GM12878 (cell line): ENCODE data around the gene SPDYE3. TPM values are rescaled to one million over a fixed set of nuclear protein-coding genes. Genes with fewer than 3 reads are reported as not detected.
"Not testable (repeated sequence)": the region's sequence is repeated elsewhere in the genome, so short reads cannot be mapped to it uniquely, and the experiment has no call there.

Experiments
- ATAC-seq: fragments of 200-7000 bp; cut with Tn5 transposase; 3 replicates; pipeline ENCODE4 v1.9.1; 2020; ENCODE audit warnings: mild to moderate bottlenecking, moderate library complexity
- BruUV-seq: library from RNA; stranded (reverse); fragments of 400-500 nt; replicated peaks from 2 replicates; lab custom pipeline; 2021; lab: Mats Ljungman, UMichigan
- CTCF ChIA-PET: fragments of 300-600 bp; sonication (Branson Sonifier 250); formaldehyde crosslinking; extraction: SDS; loops from one replicate; lab custom pipeline; 2021; ENCODE audit warnings: inconsistent platforms; lab: Yijun Ruan, JAX
- POLR2A ChIA-PET: fragments of 350-600 bp; formaldehyde crosslinking; extraction: SDS; loops from one replicate; lab custom pipeline; 2021; ENCODE audit warnings: inconsistent platforms; lab: Charles Lee
- RAD21 ChIA-PET: fragments of 300-600 bp; sonication (Branson Sonifier 250); formaldehyde crosslinking; loops from one replicate; lab custom pipeline; 2023; ENCODE audit warnings: antibody characterized with exemption; ENCODE audit not compliant: unreplicated experiment; lab: Charles Lee
- SMC1A ChIA-PET: fragments of 300-600 bp; sonication (Branson Sonifier 250); formaldehyde crosslinking; loops from one replicate; lab custom pipeline; 2023; ENCODE audit not compliant: unreplicated experiment, uncharacterized antibody; lab: Charles Lee
- DNase-seq: peaks from one replicate; pipeline ENCODE4 v3.0.0-alpha.2; 2011; ENCODE audit warnings: low read depth, low spot score
- FAIRE-seq: peaks from 3 replicates; lab custom pipeline; 2011; peaks lifted over from hg19 to GRCh38; lab: Jason Lieb, UNC
- H2AFZ ChIP-seq: 2 replicates; pipeline ENCODE4 v1.6.0; 2011; ENCODE audit warnings: low read depth, low read length, control low read depth; ENCODE audit not compliant: control insufficient read depth
- H3K27ac ChIP-seq: 2 replicates; pipeline ENCODE4 v1.5.1; 2011; ENCODE audit warnings: control low read depth; ENCODE audit not compliant: control insufficient read depth, insufficient read depth
- H3K27me3 ChIP-seq, 2 experiments: replicated peaks in 1 of 2; 2 replicates each; pipeline versions ENCODE4 v1.6.0 to v1.6.1; 2011; ENCODE audit warnings: low read length in 1 of 2; ENCODE audit not compliant: control insufficient read depth in 2 of 2, insufficient read depth in 2 of 2
- H3K36me3 ChIP-seq, 2 experiments: 2 replicates each; pipeline ENCODE4 v1.5.1; 2011; ENCODE audit warnings: low read length in 1 of 2; ENCODE audit not compliant: control insufficient read depth in 2 of 2, insufficient read depth in 2 of 2
- H3K4me1 ChIP-seq: 2 replicates; pipeline ENCODE4 v1.6.1; 2011; ENCODE audit warnings: mild to moderate bottlenecking, low read length, moderate library complexity, mixed read lengths; ENCODE audit not compliant: control insufficient read depth, insufficient read depth
- H3K4me2 ChIP-seq: 2 replicates; pipeline ENCODE4 v1.6.0; 2011; ENCODE audit warnings: control low read depth; ENCODE audit not compliant: control insufficient read depth, insufficient read depth
- H3K4me3 ChIP-seq: fragments of 200-600 bp; sonication (generic); 2 replicates; pipeline ENCODE4 v1.5.1; 2016
- H3K79me2 ChIP-seq: 2 replicates; pipeline ENCODE4 v1.6.0; 2011; ENCODE audit warnings: low read length; ENCODE audit not compliant: control insufficient read depth, insufficient read depth
- H3K9ac ChIP-seq: 2 replicates; pipeline ENCODE4 v1.8.0; 2011; ENCODE audit warnings: low read length, control low read depth, mixed read lengths; ENCODE audit not compliant: control insufficient read depth, insufficient read depth
- H3K9me3 ChIP-seq: replicated peaks from 3 replicates; pipeline ENCODE4 v1.5.1; 2011; ENCODE audit warnings: mild to moderate bottlenecking, low read length; ENCODE audit not compliant: control insufficient read depth, insufficient read depth
- H4K20me1 ChIP-seq: 2 replicates; pipeline ENCODE4 v1.6.0; 2011; ENCODE audit not compliant: control insufficient read depth, insufficient read depth
- ATF2 ChIP-seq: IDR thresholded peaks from 2 replicates; pipeline ENCODE4 v1.6.1; 2012; ENCODE audit warnings: low read length, inconsistent platforms
- ATF7 ChIP-seq: fragments of 450-650 bp; IDR thresholded peaks from 2 replicates; pipeline ENCODE4 v1.6.1; 2016; ENCODE audit warnings: low read depth, mild to moderate bottlenecking
- EED ChIP-seq: sonication (generic); IDR thresholded peaks from 2 replicates; pipeline ENCODE4 v1.6.1; 2016; ENCODE audit warnings: antibody characterized with exemption, low read depth
- JUNB ChIP-seq: IDR thresholded peaks from 2 replicates; pipeline ENCODE4 v1.6.1; 2016; ENCODE audit warnings: antibody characterized with exemption, mild to moderate bottlenecking
- MEF2B ChIP-seq: fragments of 450-650 bp; IDR thresholded peaks from 2 replicates; pipeline ENCODE4 v1.6.1; 2018; ENCODE audit warnings: mild to moderate bottlenecking, moderate library complexity; ENCODE audit not compliant: partially characterized antibody, poor library complexity, severe bottlenecking
- RUNX3 ChIP-seq: IDR thresholded peaks from 2 replicates; pipeline ENCODE4 v1.6.1; 2012; ENCODE audit warnings: low read length, inconsistent platforms
- WGBS: methylation state at CpG from one replicate; pipeline ENCODE4 v1.1.6; 2016; ENCODE audit warnings: low lambda C conversion rate; ENCODE audit not compliant: insufficient replicate concordance, insufficient coverage; ENCODE audit errors: missing lambda C conversion rate; 5-methylcytosine and 5-hydroxymethylcytosine counted together
- in situ Hi-C: fragments of 300-500 bp; cut with MboI; formaldehyde crosslinking; loops from 9 replicates; pipeline ENCODE4 v1.14.3; 2018; ENCODE audit warnings: mixed read lengths
- intact Hi-C: fragments of 100-400 bp; cut with micrococcal nuclease; formaldehyde crosslinking; loops from one replicate; pipeline ENCODE4 v1.14.2; 2022; ENCODE audit not compliant: unreplicated experiment
- polyA plus RNA-seq, 11 experiments: library from polyadenylated mRNA; depleted of rRNA in 4 of 11; unstranded in 6 of 11; stranded (reverse) in 5 of 11; fragments of >200 nt; fragmentation: Nextera tagmentation in 4 of 11; fragmentation: Illumina TruSeq in 1 of 11; extraction: Ambion mirVana in 4 of 11; extraction: Trizol in 1 of 11; gene quantifications; 1 replicate in 1 of 11; 2 replicates in 10 of 11; pipeline versions ENCODE4 v1.2.1 to v1.2.3, GENCODE V29; 2011 to 2016; ENCODE audit warnings: inconsistent platforms in 2 of 11, missing spikeins in 2 of 11, low read depth in 1 of 11
- total RNA-seq, 4 experiments: library from RNA; depleted of rRNA in 3 of 4; stranded (reverse); fragments of >200 nt in 3 of 4; fragmentation: Illumina TruSeq in 1 of 4; extraction: Trizol in 1 of 4; gene quantifications; 2 replicates each; pipeline versions ENCODE4 v1.2.1 to v1.2.3, GENCODE V29; 2013 to 2021

SPDYE3 gene
- total and polyA plus RNA-seq, 10 of the 15 experiments (the other 5 are each of a cell fraction or from before 2014, with no cell fraction given): 0.03 to 9.4 (median 1.4) TPM; not detected in 4

GRCh38 chr7:100292162-100292561 is 15.3 kb upstream of the SPDYE3 start:
- H3K4me1 ChIP-seq, H3K27me3 ChIP-seq, BruUV-seq, FAIRE-seq, H2AFZ ChIP-seq, H3K9ac ChIP-seq, intact Hi-C loops: not testable (repeated sequence)
- ChIA-PET CTCF (interaction anchor here (0.7 to 1.1 kb wide), 3 partner anchors 85 to 1955 kb away, joined by 3 to 4 read pairs (median 3); no protein-coding TSS in a partner anchor), POLR2A (interaction anchor here (0.6 kb wide), 2 partner anchors 8 to 127 kb away, joined by 3 to 5 read pairs; no protein-coding TSS in a partner anchor)
- peak overlapping the region; percentile 33 for H3K27ac ChIP-seq
- peak; percentile 89 for ATAC-seq
- TF ChIP-seq MEF2B (peak; percentile 20), RUNX3 (peak; percentile 71), EED (0 out of 2 replicates have a peak, but pooled peaks have one; percentile 30), JUNB (0 out of 2 replicates have a peak, but pooled peaks have one; percentile 38), ATF2 (peak; percentile 33; the same call in 1 of the 2 replicates), ATF7 (peak; percentile 77)
- TF ChIP-seq, all 136 proteins: peak for 6; not testable (repeated sequence) for 130
- SMC1A ChIA-PET, DNase-seq, in situ Hi-C loops, RAD21 ChIA-PET, H3K4me3 ChIP-seq, H4K20me1 ChIP-seq, H3K36me3 ChIP-seq, H3K79me2 ChIP-seq, H3K9me3 ChIP-seq: not testable (repeated sequence)
- 100% methylated on average over 1 of the region's 1 CpG for WGBS
- 0 out of 2 replicates have a peak overlapping the region, but pooled peaks have one; percentile 17 for H3K4me2 ChIP-seq

GRCh38 chr7:100295269-100295668 is 12.2 kb upstream of the SPDYE3 start:
- in situ Hi-C loops, intact Hi-C loops, H3K79me2 ChIP-seq, H3K27me3 ChIP-seq, H3K9ac ChIP-seq, ATAC-seq, BruUV-seq, SMC1A ChIA-PET, H2AFZ ChIP-seq, CTCF ChIA-PET, H3K4me3 ChIP-seq, DNase-seq, H4K20me1 ChIP-seq, H3K36me3 ChIP-seq, H3K4me2 ChIP-seq, H3K27ac ChIP-seq, RAD21 ChIA-PET, FAIRE-seq, H3K4me1 ChIP-seq, H3K9me3 ChIP-seq: not testable (repeated sequence)
- WGBS: 86% methylated on average over 9 of the region's 9 CpGs
- POLR2A ChIA-PET: interaction anchor here (0.7 kb wide), 1 partner anchor 133 kb away, joined by 3 read pairs; no protein-coding TSS in a partner anchor

- H3K79me2 ChIP-seq, intact Hi-C loops, H3K36me3 ChIP-seq, RAD21 ChIA-PET, BruUV-seq, in situ Hi-C loops, SMC1A ChIA-PET, ATAC-seq, H3K27ac ChIP-seq, H2AFZ ChIP-seq, H3K4me2 ChIP-seq, H3K9me3 ChIP-seq, H4K20me1 ChIP-seq, H3K4me1 ChIP-seq, FAIRE-seq, H3K4me3 ChIP-seq, CTCF ChIA-PET, H3K9ac ChIP-seq, DNase-seq, H3K27me3 ChIP-seq: not testable (repeated sequence)
- POLR2A ChIA-PET: interaction anchor here (0.7 kb wide), 1 partner anchor 91 kb away, joined by 3 read pairs; no protein-coding TSS in a partner anchor
- WGBS: 88% methylated on average over 4 of the region's 6 CpGs
Observed at GRCh38 chr7:100297852-100298631, 9.5 kb upstream of the SPDYE3 start.
